NCI-H2029 treated with DMSO at 0.1 percent for 48 hours (cell line): ENCODE data around the gene SIAE.

ENCODE experiments used
- DNase-seq: peaks from one replicate; lab custom pipeline; 2025; lab: John Stamatoyannopoulos, UW

Gene SIAE

GRCh38 chr11:124673333-124674167 is at the start of gene SIAE, which contains the start of gene SPA17:
Gene SIAE (minus strand): TSS chr11:124673739. CDS start chr11:124673708, 31 bp downstream.
Gene SPA17 (plus strand): TSS chr11:124673904. CDS start chr11:124675265, 1,361 bp downstream.
- peak; percentile 32 for DNase-seq

GRCh38 chr11:124722176-124722575 is 48.6 kb upstream of the SIAE start:
- DNase-seq, result no peak

- DNase-seq, result no peak
Observed at GRCh38 chr11:124719534-124719933, 46.0 kb upstream of the SIAE start.

- DNase-seq, result no peak
Observed at GRCh38 chr11:124718801-124719200, 45.3 kb upstream of the SIAE start.

GRCh38 chr11:124717786-124718651 is 44.5 kb upstream of the SIAE start:
- DNase-seq, result peak; percentile 1

GRCh38 chr11:124717421-124717785 is 43.9 kb upstream of the SIAE start:
- no peak for DNase-seq

GRCh38 chr11:124716591-124716990 is 43.1 kb upstream of the SIAE start:
- no peak for DNase-seq

GRCh38 chr11:124712392-124712791 is 38.9 kb upstream of the SIAE start:
- no peak for DNase-seq

- DNase-seq, result no peak
Observed at GRCh38 chr11:124707829-124708228, 34.3 kb upstream of the SIAE start.

GRCh38 chr11:124700028-124700427 is 26.5 kb upstream of the SIAE start:
- DNase-seq, result no peak

GRCh38 chr11:124699547-124699946 is 26.0 kb upstream of the SIAE start:
- no peak for DNase-seq

GRCh38 chr11:124693142-124693541 is 19.6 kb upstream of the SIAE start:
- DNase-seq, result no peak

GRCh38 chr11:124682443-124682842 is 8.9 kb upstream of the SIAE start:
- no peak for DNase-seq

- DNase-seq, result no peak
Observed at GRCh38 chr11:124681421-124681820, 7.9 kb upstream of the SIAE start.

GRCh38 chr11:124678416-124678815 is 4.9 kb upstream of the SIAE start:
- no peak for DNase-seq

GRCh38 chr11:124676386-124676785 is 2.8 kb upstream of the SIAE start:
- DNase-seq, result no peak

GRCh38 chr11:124674571-124674970 is 1.0 kb upstream of the SIAE start:
- DNase-seq, result no peak

GRCh38 chr11:124674168-124674517 is 604 bp upstream of the SIAE start:
- no peak for DNase-seq

GRCh38 chr11:124672536-124673215 is 863 bp downstream of the SIAE start:
- DNase-seq, result no peak

- no peak for DNase-seq
Observed at GRCh38 chr11:124670732-124671131, 2.8 kb downstream of the SIAE start.

- DNase-seq, result peak; percentile 20
Observed at GRCh38 chr11:124669193-124669592, 4.3 kb downstream of the SIAE start.

- DNase-seq, result no peak
Observed at GRCh38 chr11:124667601-124668000, 5.9 kb downstream of the SIAE start.
